Measurements from ENCODE around the gene HPD.
"Not testable (repeated sequence)": the region's sequence is repeated elsewhere in the genome, so short reads cannot be mapped to it uniquely, and the experiment has no call there.

HPD gene

GRCh38 chr12:121858662-121859572 is at the start of gene HPD:
Gene HPD, minus strand, starts transcription at chr12:121858859. Its CDS starts 36 bp downstream, at chr12:121858823.
- no peak for DNase-seq

GRCh38 chr12:121905746-121906145 is 47.1 kb upstream of the HPD start:
- DNase-seq, result no peak

- DNase-seq, result no peak
These were observed 44.5 kb upstream of the HPD start for GRCh38 chr12:121903202-121903601.

- DNase-seq, result no peak
These were observed 40.9 kb upstream of the HPD start for GRCh38 chr12:121899590-121899989.

- no peak for DNase-seq
These were observed 39.6 kb upstream of the HPD start for GRCh38 chr12:121898287-121898686.

GRCh38 chr12:121894633-121895032 is 36.0 kb upstream of the HPD start:
- DNase-seq, result no peak

- no peak for DNase-seq
These were observed 35.4 kb upstream of the HPD start for GRCh38 chr12:121893961-121894460.

GRCh38 chr12:121892673-121893561 is 34.3 kb upstream of the HPD start:
- no peak for DNase-seq

- not testable (repeated sequence) for DNase-seq
These were observed 31.0 kb upstream of the HPD start for GRCh38 chr12:121889661-121890060.

GRCh38 chr12:121889274-121889624 is 30.6 kb upstream of the HPD start:
- DNase-seq, result no peak

GRCh38 chr12:121888478-121889273 is 30.0 kb upstream of the HPD start, which contains the start of gene PSMD9:
Gene PSMD9, plus strand, starts transcription at chr12:121888790. Its CDS starts 67 bp downstream, at chr12:121888857.
- peak; percentile 98 for DNase-seq

- no peak for DNase-seq
These were observed 29.4 kb upstream of the HPD start for GRCh38 chr12:121888083-121888477.

GRCh38 chr12:121885129-121885528 is 26.5 kb upstream of the HPD start:
- DNase-seq, result not testable (repeated sequence)

- no peak for DNase-seq
These were observed 24.6 kb upstream of the HPD start for GRCh38 chr12:121883315-121883660.

- not testable (repeated sequence) for DNase-seq
These were observed 17.4 kb upstream of the HPD start for GRCh38 chr12:121876080-121876447.

- DNase-seq, result no peak
These were observed 16.9 kb upstream of the HPD start for GRCh38 chr12:121875582-121875981.

- no peak for DNase-seq
These were observed 15.4 kb upstream of the HPD start for GRCh38 chr12:121874071-121874470.

GRCh38 chr12:121873216-121873569 is 14.5 kb upstream of the HPD start:
- no peak for DNase-seq

GRCh38 chr12:121872546-121873215 is 14.0 kb upstream of the HPD start:
- DNase-seq, result no peak

- DNase-seq, result no peak
These were observed 12.8 kb upstream of the HPD start for GRCh38 chr12:121871467-121871866.

GRCh38 chr12:121869229-121869628 is 10.6 kb upstream of the HPD start:
- DNase-seq, result not testable (repeated sequence)

- DNase-seq, result no peak
These were observed 7.7 kb upstream of the HPD start for GRCh38 chr12:121866331-121866730.
